HG03565 (cell line): ENCODE data around the gene GFPT2.
"Not testable (repeated sequence)": the region's sequence is repeated elsewhere in the genome, so short reads cannot be mapped to it uniquely, and the experiment has no call there.

Experiments
- ATAC-seq: cut with Tn5 transposase; IDR thresholded peaks from one replicate; pipeline ENCODE4 v1.9.1; 2021; ENCODE audit warnings: mild to moderate bottlenecking, moderate library complexity; ENCODE audit not compliant: unreplicated experiment

The GFPT2 gene

GRCh38 chr5:180313677-180314505 is 39.2 kb downstream of the GFPT2 start:
- ATAC-seq, result no peak

GRCh38 chr5:180311216-180311615 is 41.9 kb downstream of the GFPT2 start:
- ATAC-seq, result no peak

GRCh38 chr5:180306796-180307195 is 46.3 kb downstream of the GFPT2 start:
- ATAC-seq, result no peak

GRCh38 chr5:180305481-180305880 is 47.7 kb downstream of the GFPT2 start:
- no peak for ATAC-seq

GRCh38 chr5:180304431-180305375 is 48.4 kb downstream of the GFPT2 start:
- ATAC-seq, result no peak

GRCh38 chr5:180304016-180304292 is 49.2 kb downstream of the GFPT2 start:
- ATAC-seq, result no peak

- no peak for ATAC-seq
Measured at GRCh38 chr5:180303226-180304015, 49.7 kb downstream of the GFPT2 start.

- ATAC-seq, result no peak
Measured at GRCh38 chr5:180302256-180302655, 50.9 kb downstream of the GFPT2 start.

- ATAC-seq, result no peak
Measured at GRCh38 chr5:180301253-180301652, 51.9 kb downstream of the GFPT2 start.

- no peak for ATAC-seq
Measured at GRCh38 chr5:180299526-180299925, 53.6 kb downstream of the GFPT2 start.

GRCh38 chr5:180299014-180299413 is 54.1 kb downstream of the GFPT2 start:
- ATAC-seq, result not testable (repeated sequence)

GRCh38 chr5:180297587-180298282 is 55.4 kb downstream of the GFPT2 start:
- ATAC-seq, result no peak

- ATAC-seq, result no peak
Measured at GRCh38 chr5:180296771-180297170, 56.4 kb downstream of the GFPT2 start.

GRCh38 chr5:180294913-180295555 is 58.1 kb downstream of the GFPT2 start:
- no peak for ATAC-seq

GRCh38 chr5:180294411-180294810 is 58.7 kb downstream of the GFPT2 start:
- no peak for ATAC-seq

GRCh38 chr5:180291943-180292831 is 60.9 kb downstream of the GFPT2 start, which contains the start of gene MAPK9:
Gene MAPK9 (minus strand): TSS chr5:180292083. CDS start chr5:180280561, 11,522 bp downstream.
- peak; percentile 72 for ATAC-seq

GRCh38 chr5:180291234-180291940 is 61.7 kb downstream of the GFPT2 start:
- ATAC-seq, result peak; percentile 26

- ATAC-seq, result no peak
Measured at GRCh38 chr5:180290568-180291233, 62.4 kb downstream of the GFPT2 start.
